Measurements from ENCODE around the gene EMID1.

- TF ChIP-seq EZH2phosphoT487 (IDR thresholded peaks at IDR 0.05; ENCODE audit: low read depth, severe bottlenecking, unreplicated experiment) (no peak), EZH2 (IDR thresholded peaks at IDR 0.05; ENCODE audit: borderline replicate concordance) (no peak)
Observed at GRCh38 chr22:29244785-29245625, 39.3 kb downstream of the EMID1 start.

Measured in hepatocyte (in vitro differentiated cells).